Hematopoietic multipotent progenitor cell (in vitro differentiated cells): ENCODE results near the gene PLPP1. TPM values are rescaled to one million over a fixed set of nuclear protein-coding genes. Genes with fewer than 3 reads are reported as not detected.
"Not testable (repeated sequence)": the region's sequence is repeated elsewhere in the genome, so short reads cannot be mapped to it uniquely, and the experiment has no call there.

Source experiments
- DNase-seq, 3 donors: peaks; one replicate each; pipeline ENCODE4 v3.0.0-alpha.2; 2011 to 2015; ENCODE audit warnings: low read depth in 2 of 3, low spot score in 2 of 3
- total RNA-seq: library from RNA; depleted of rRNA; stranded (reverse); fragments of >200 nt; gene quantifications from one replicate; pipeline ENCODE4 v1.2.3, GENCODE V29; 2012

The PLPP1 gene
- total RNA-seq, 1 donor, result 2.4 TPM

- DNase-seq, result no peak
Observed at GRCh38 chr5:55547781-55548180, 13.0 kb upstream of the PLPP1 start.

GRCh38 chr5:55546947-55547346 lies 12.2 kb upstream of the PLPP1 start:
- DNase-seq, result no peak

- DNase-seq, result no peak
Observed at GRCh38 chr5:55544341-55544740, 9.6 kb upstream of the PLPP1 start.

- DNase-seq, result no peak
Observed at GRCh38 chr5:55541056-55541635, 6.4 kb upstream of the PLPP1 start.

GRCh38 chr5:55540525-55540924 lies 5.8 kb upstream of the PLPP1 start:
- peak in 1 of 3 donors; percentile 49 for DNase-seq

- no peak for DNase-seq
Observed at GRCh38 chr5:55540024-55540423, 5.3 kb upstream of the PLPP1 start.

- peak in 1 of 3 donors; percentile 9 for DNase-seq
Observed at GRCh38 chr5:55538661-55539060, 3.9 kb upstream of the PLPP1 start.

- not testable (repeated sequence) for DNase-seq
Observed at GRCh38 chr5:55537315-55537714, 2.6 kb upstream of the PLPP1 start.

- no peak for DNase-seq
Observed at GRCh38 chr5:55535199-55535905, 588 bp upstream of the PLPP1 start.

- DNase-seq, result peak in 2 of 3 donors; percentile 24 to 51
Observed at GRCh38 chr5:55533521-55534435, 986 bp downstream of the PLPP1 start.

GRCh38 chr5:55530669-55531068 lies 4.1 kb downstream of the PLPP1 start:
- no peak for DNase-seq

GRCh38 chr5:55524816-55525215 lies 9.9 kb downstream of the PLPP1 start:
- no peak for DNase-seq

GRCh38 chr5:55523293-55523692 lies 11.5 kb downstream of the PLPP1 start:
- no peak for DNase-seq

GRCh38 chr5:55521881-55522280 lies 12.9 kb downstream of the PLPP1 start:
- no peak for DNase-seq

GRCh38 chr5:55520117-55520839 lies 14.5 kb downstream of the PLPP1 start:
- no peak for DNase-seq

GRCh38 chr5:55518831-55519390 lies 15.9 kb downstream of the PLPP1 start:
- no peak for DNase-seq

- no peak for DNase-seq
Observed at GRCh38 chr5:55517804-55518203, 17.0 kb downstream of the PLPP1 start.

GRCh38 chr5:55511010-55511409 lies 23.8 kb downstream of the PLPP1 start:
- no peak for DNase-seq

- no peak for DNase-seq
Observed at GRCh38 chr5:55510523-55510880, 24.3 kb downstream of the PLPP1 start.

- DNase-seq, result no peak
Observed at GRCh38 chr5:55509796-55510522, 24.8 kb downstream of the PLPP1 start.
